Large intestine (tissue), 3 donors: ENCODE measurements around the gene DRC3. TPM values are rescaled to one million over a fixed set of nuclear protein-coding genes. Genes with fewer than 3 reads are reported as not detected.

Experiments
- DNase-seq, 2 donors: peaks; one replicate each; pipeline versions ENCODE4 v3.0.0 to v3.0.0-alpha.2; 2013
- H3K27ac ChIP-seq: one replicate; pipeline ENCODE4 v1.5.1; 2013; ENCODE audit warnings: low read length
- H3K27me3 ChIP-seq: 2 replicates; pipeline ENCODE4 v1.6.1; 2013; ENCODE audit warnings: low read length; ENCODE audit not compliant: control insufficient read depth, insufficient read depth
- H3K36me3 ChIP-seq: 2 replicates; pipeline ENCODE4 v1.6.1; 2013; ENCODE audit warnings: low read length; ENCODE audit not compliant: control insufficient read depth, insufficient read depth
- H3K4me1 ChIP-seq: one replicate; pipeline ENCODE4 v1.6.1; 2013; ENCODE audit warnings: low read length; ENCODE audit not compliant: control insufficient read depth, insufficient read depth
- H3K4me3 ChIP-seq: one replicate; pipeline ENCODE4 v1.5.1; 2013; ENCODE audit warnings: low read length
- H3K9me3 ChIP-seq: one replicate; pipeline ENCODE4 v1.6.1; 2013; ENCODE audit warnings: mild to moderate bottlenecking, low read depth, low read length, moderate library complexity; ENCODE audit not compliant: control insufficient read depth
- WGBS: methylation state at CpG from one replicate; pipeline ENCODE4 v1.1.5; 2013; ENCODE audit warnings: low lambda C conversion rate; ENCODE audit not compliant: insufficient coverage; 5-methylcytosine and 5-hydroxymethylcytosine counted together
- polyA plus RNA-seq: library from polyadenylated mRNA; unstranded; fragments of 120-200 nt; gene quantifications from one replicate; pipeline ENCODE4 v1.2.1, GENCODE V29; 2013

The DRC3 gene
- polyA plus RNA-seq, 1 donor = 5.7 TPM

DNA sequence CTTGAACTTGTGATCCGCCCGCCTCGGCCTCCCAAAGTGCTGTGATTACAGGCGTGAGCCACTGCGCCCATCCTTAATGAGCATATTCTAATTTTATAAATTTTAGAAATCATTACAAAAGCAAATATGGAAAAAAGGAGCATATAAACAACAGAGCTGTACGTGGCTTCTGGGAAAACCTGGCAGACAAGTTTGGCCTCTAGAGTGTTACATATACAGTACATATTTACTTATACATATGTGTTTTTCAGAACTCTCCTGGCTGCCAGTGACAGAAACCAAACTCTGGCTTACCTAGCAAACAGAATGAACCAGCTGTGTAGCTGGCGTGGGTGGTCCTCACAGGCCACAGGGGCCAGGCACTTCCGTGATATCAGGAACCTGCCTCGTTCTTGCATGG, 10.1 kb downstream of the DRC3 start:
- H3K27ac ChIP-seq = no peak overlapping the region
- H3K4me3 ChIP-seq = no peak overlapping the region
- H3K27me3 ChIP-seq = no peaks in the 10 kb centered on the region
- no peaks in the 10 kb centered on the region for H3K36me3 ChIP-seq
- no peaks in the 10 kb centered on the region for H3K4me1 ChIP-seq
- H3K9me3 ChIP-seq = no peaks in the 10 kb centered on the region
- no peak for DNase-seq
- WGBS = 100% methylated on average over 3 of the region's 9 CpGs

DNA sequence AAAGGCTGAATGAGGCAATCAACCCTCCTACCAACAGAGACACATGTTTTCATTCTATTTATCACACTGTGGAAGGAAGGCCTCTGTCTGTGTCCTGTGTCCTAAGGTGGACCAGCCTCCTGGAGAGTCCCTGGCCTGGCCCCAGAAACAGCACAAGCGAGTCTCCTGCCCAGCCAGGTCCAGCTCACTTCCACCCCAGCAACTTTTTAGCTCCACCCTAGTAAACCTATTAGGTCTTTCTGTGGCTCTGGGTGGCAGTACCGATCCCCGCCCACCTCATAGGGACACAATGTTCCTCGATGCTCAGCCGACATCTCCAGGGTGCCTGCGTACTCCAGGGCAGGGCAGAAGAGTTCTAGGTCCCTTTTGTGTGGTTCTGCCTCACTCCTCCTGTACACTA, 10.7 kb downstream of the DRC3 start:
- Histone ChIP-seq H3K27ac (no peak overlapping the region), H3K36me3 (no peaks in the 10 kb centered on the region), H3K4me3 (no peak overlapping the region), H3K4me1 (no peaks in the 10 kb centered on the region), H3K27me3 (no peaks in the 10 kb centered on the region), H3K9me3 (no peaks in the 10 kb centered on the region)
- no CpG with 5 or more reads among the region's 6 CpGs for WGBS
- DNase-seq = no peak

DNA sequence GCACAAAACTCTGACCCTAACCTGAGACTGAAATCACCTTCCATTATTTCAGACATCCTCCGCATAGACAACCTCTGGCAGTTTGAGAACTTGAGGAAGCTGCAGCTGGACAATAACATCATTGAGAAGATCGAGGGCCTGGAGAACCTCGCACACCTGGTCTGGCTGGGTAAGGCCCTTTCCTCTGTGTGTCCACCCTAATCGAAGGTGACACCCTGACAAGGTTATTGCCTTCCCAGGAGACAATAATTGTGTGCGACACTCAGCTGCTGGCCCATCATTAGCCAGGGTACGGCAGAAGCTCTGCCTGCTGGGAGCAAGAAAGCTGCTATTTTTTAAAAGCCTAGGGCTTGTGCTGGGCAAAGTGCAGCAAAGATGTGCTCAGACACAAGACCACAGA, 11.1 kb downstream of the DRC3 start:
- DNase-seq = no peak
- WGBS = no CpG with 5 or more reads among the region's 6 CpGs
- H3K9me3 ChIP-seq = no peaks in the 10 kb centered on the region
- H3K4me3 ChIP-seq = no peak overlapping the region
- no peaks in the 10 kb centered on the region for H3K36me3 ChIP-seq
- H3K4me1 ChIP-seq = no peaks in the 10 kb centered on the region
- H3K27ac ChIP-seq = no peak overlapping the region
- no peaks in the 10 kb centered on the region for H3K27me3 ChIP-seq

DNA sequence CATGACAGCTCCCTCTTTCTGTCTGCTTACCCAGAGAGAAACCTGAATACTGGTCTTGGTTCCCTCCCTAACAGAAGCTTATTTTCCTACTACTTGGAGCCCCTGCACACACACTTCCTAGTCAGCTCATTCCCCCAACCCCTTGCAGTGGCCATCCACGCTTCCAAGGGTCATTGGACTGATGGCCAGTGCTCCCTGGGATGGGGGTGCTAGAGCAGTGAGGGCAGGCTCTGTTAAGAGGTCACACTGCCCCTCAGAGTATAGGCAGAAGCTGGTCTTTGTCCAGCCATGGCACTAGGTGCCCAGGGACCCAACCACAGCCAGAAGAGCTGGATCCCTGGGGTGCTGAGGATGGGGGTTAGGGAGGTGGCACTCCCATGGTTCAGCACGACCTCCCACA, 12.5 kb downstream of the DRC3 start:
- Histone ChIP-seq H3K9me3 (no peaks in the 10 kb centered on the region), H3K27me3 (no peaks in the 10 kb centered on the region), H3K4me3 (no peak overlapping the region), H3K36me3 (no peaks in the 10 kb centered on the region), H3K27ac (no peak overlapping the region), H3K4me1 (no peaks in the 10 kb centered on the region)
- no CpG with 5 or more reads among the region's 2 CpGs for WGBS
- DNase-seq = no peak

DNA sequence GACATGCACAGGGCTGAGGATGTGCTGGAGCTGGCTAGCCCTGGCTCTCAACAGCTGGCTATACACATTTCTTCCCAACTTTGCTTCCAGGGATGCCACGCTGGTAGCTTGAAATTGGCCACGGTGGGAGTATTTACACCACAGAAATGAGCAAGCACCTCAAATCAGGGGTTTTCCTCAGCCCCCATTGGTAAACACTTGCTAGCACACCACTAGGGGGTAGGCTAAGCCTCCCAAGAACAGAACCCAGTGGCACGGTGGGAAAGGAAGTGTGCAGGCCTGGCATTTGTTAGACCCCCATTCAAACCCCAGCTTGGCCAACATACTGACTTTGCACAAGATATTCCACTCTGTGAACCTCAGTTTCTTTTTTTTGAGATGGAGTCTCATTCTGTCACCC, 12.9 kb downstream of the DRC3 start:
- no peaks in the 10 kb centered on the region for H3K9me3 ChIP-seq
- no peak for DNase-seq
- no peaks in the 10 kb centered on the region for H3K27me3 ChIP-seq
- H3K27ac ChIP-seq = no peak overlapping the region
- no peak overlapping the region for H3K4me3 ChIP-seq
- no peaks in the 10 kb centered on the region for H3K36me3 ChIP-seq
- no peaks in the 10 kb centered on the region for H3K4me1 ChIP-seq
- WGBS = no CpG with 5 or more reads among the region's 3 CpGs

DNA sequence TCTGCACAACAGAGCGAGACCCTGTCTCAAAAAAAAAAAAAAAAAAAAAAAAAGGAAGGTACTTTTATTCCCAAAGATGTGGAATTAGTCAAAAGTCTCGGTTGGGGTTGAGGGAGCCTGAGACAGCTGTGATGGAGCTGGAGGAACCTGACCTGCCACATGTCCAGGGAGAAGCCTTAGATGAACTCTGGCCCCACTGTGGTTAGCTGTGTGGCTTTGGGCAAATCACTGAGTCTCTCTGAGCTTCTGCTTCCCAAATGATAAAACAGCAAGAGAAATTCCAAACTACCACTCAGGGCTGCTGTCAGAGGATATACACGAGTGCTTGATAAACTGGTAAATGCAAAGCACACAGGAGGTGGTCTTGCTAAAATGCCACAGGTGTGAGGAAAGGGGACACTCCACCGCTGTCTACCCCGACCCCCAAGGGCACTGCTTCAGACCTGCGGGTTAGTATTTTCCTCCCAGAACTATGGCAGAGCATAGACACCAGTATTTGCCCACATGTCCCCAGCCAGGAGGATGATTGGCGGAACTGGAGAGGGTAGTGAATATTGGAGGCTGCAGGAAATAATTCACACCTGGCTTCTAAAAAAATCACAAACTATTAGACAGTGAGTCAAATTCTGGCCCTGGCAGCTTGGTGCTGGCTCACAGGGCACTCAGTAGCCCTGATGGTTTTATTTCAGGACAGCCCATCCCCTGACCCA, 14.7 kb downstream of the DRC3 start:
- H3K27ac ChIP-seq = no peak overlapping the region

DNA sequence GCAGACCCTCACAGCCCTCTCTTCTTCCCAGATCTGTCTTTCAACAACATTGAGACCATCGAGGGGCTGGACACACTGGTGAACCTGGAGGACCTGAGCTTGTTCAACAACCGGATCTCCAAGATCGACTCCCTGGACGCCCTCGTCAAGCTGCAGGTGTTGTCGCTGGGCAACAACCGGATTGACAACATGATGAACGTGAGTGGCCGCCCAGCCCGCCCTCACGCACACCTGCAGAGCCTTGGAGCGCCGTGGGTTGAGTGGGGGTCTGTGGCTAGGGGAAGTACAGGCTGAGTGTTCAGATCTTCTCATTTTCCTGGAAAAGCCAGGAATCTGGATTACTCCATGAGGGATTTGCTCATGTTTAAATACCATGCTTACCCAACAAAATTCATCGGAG, 15.2 kb downstream of the DRC3 start:
- no peak for DNase-seq
- no peak overlapping the region for H3K27ac ChIP-seq
- no peaks in the 10 kb centered on the region for H3K4me1 ChIP-seq
- H3K4me3 ChIP-seq = no peak overlapping the region
- WGBS = no CpG with 5 or more reads among the region's 14 CpGs
- H3K9me3 ChIP-seq = no peaks in the 10 kb centered on the region
- no peaks in the 10 kb centered on the region for H3K36me3 ChIP-seq
- H3K27me3 ChIP-seq = no peaks in the 10 kb centered on the region

More for the DNA sequence above, 14.7 kb downstream of the DRC3 start:
- no peak overlapping the region for H3K4me3 ChIP-seq
- WGBS = no CpG with 5 or more reads among the region's 7 CpGs
- H3K27me3 ChIP-seq = no peaks in the 10 kb centered on the region
- no peaks in the 10 kb centered on the region for H3K9me3 ChIP-seq
- no peak for DNase-seq
- no peaks in the 10 kb centered on the region for H3K36me3 ChIP-seq
- no peaks in the 10 kb centered on the region for H3K4me1 ChIP-seq

DNA sequence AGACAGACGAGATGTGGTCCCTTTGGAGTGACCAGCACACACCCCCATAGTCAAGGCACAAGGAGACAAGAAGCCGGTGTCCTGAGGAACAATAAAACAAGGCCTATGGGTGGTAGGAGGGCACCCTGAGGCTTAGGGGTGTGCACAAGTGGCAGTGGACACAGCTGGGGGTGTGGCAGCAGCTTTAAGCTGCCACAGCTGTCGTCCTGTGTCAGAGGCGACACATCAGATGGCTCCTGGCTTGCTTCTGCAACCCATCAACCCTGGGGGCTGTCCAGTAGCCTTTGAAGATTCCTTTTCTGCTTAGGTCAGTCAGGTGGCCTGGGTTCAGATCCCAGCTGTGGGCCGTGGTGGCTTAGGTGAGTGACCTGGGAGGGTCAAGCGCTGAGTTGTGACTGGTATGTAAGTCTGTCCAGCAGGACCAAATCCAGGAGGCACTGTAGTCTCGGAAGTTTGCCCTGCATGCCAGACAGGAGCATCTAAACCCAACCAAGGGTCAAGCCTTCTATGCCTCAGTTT, 15.8 kb downstream of the DRC3 start:
- no peak for DNase-seq
- H3K4me3 ChIP-seq = no peak overlapping the region
- no CpG with 5 or more reads among the region's 7 CpGs for WGBS

DNA sequence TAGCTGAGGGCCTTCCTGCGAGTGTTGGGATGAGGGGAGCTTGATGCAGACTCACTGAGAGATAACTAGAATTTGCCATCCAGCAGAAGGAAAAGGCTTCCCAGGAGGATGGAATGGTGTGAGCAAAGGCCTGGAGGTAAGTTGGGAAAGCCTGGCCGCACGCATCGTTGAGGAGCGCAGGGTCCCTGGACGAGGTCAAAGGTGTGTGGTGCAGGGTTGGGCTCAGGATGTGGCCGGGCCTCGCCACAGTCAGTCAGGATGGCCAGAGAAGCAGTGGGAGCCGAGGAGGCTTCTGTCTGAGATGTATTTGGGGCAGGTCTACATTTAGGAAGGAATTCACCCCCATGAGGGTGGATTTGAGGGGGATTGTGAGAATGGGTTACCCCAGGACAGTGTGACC, 16.4 kb downstream of the DRC3 start:
- WGBS = no CpG with 5 or more reads among the region's 9 CpGs
- Histone ChIP-seq H3K36me3 (no peaks in the 10 kb centered on the region), H3K4me3 (no peak overlapping the region)

More for the DNA sequence above, 15.8 kb downstream of the DRC3 start:
- no peaks in the 10 kb centered on the region for H3K9me3 ChIP-seq
- no peak overlapping the region for H3K27ac ChIP-seq
- no peaks in the 10 kb centered on the region for H3K4me1 ChIP-seq
- H3K27me3 ChIP-seq = no peaks in the 10 kb centered on the region
- H3K36me3 ChIP-seq = no peaks in the 10 kb centered on the region

DNA sequence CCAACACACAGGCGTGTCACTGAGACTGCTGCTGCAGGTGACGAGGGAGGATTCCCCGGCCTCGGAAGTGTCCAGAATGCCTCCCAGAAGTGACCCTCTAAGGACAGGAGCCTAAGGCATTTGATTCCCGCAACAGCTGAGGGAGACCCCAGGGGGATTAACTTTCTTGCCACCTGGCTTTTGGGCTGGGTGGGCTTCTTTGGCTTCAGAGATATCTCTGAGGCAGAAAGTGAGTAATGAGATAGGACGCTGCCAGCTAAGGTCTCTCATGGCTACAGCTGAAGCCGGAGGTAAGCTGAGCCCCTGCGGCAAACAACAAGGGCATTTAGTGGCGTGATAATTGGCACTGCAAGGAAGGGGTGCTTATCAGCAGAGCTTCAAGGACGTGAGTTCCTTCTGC, 17.0 kb downstream of the DRC3 start:
- no CpG with 5 or more reads among the region's 10 CpGs for WGBS
- Histone ChIP-seq H3K36me3 (no peaks in the 10 kb centered on the region), H3K9me3 (no peaks in the 10 kb centered on the region), H3K4me3 (no peak overlapping the region), H3K27ac (no peak overlapping the region), H3K4me1 (no peaks in the 10 kb centered on the region), H3K27me3 (no peaks in the 10 kb centered on the region)
- DNase-seq = no peak

More for the DNA sequence above, 16.4 kb downstream of the DRC3 start:
- no peaks in the 10 kb centered on the region for H3K27me3 ChIP-seq
- H3K27ac ChIP-seq = no peak overlapping the region
- no peaks in the 10 kb centered on the region for H3K4me1 ChIP-seq
- no peaks in the 10 kb centered on the region for H3K9me3 ChIP-seq
- no peak for DNase-seq

DNA sequence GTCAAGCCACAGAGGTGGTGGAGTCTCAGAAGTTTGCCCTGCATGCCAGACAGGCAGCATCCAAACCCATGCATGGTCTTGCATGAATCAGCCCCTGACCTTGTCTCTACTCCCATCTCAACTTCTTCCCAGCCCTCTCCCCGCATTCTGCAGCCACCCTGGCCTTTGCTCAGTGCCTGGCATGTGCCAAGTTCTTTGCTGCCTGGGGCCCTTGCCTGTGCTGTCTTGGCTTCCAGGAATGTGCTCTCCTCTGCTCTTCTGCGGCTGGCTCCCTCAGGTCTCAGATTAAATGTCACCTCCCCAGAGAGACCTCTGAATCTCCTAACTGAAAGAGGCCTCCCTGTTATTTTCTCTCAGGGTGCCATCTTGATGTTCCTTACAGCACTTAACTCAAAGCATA, 17.6 kb downstream of the DRC3 start:
- no peak overlapping the region for H3K27ac ChIP-seq

More for the DNA sequence above, 17.6 kb downstream of the DRC3 start:
- Histone ChIP-seq H3K4me1 (no peaks in the 10 kb centered on the region), H3K36me3 (no peaks in the 10 kb centered on the region), H3K27me3 (no peaks in the 10 kb centered on the region), H3K4me3 (no peak overlapping the region), H3K9me3 (no peaks in the 10 kb centered on the region)
- no peak for DNase-seq
- WGBS = no CpG with 5 or more reads among the region's 2 CpGs
